HCT116 (cell line): Measurements from ENCODE around the gene PRR12. TPM values are rescaled to one million over a fixed set of nuclear protein-coding genes. Genes with fewer than 3 reads are reported as not detected.

Experiments used
- ATAC-seq: fragments of 200-7000 bp; cut with Tn5 transposase; 2 replicates; pipeline ENCODE4 v1.9.1; 2020; ENCODE audit warnings: mild to moderate bottlenecking, moderate library complexity
- BruUV-seq: library from RNA; stranded (reverse); fragments of 400-500 nt; replicated peaks from 2 replicates; lab custom pipeline; 2021; lab: Mats Ljungman, UMichigan
- CTCF ChIA-PET: fragments of 300-600 bp; sonication (Branson Sonifier 250); formaldehyde crosslinking; loops from one replicate; lab custom pipeline; 2021; ENCODE audit warnings: antibody characterized with exemption; lab: Charles Lee
- POLR2A ChIA-PET: fragments of 300-600, 350-600 bp; sonication (Branson Sonifier 250); formaldehyde crosslinking; loops from one replicate; lab custom pipeline; 2021; ENCODE audit warnings: antibody characterized with exemption; lab: Charles Lee
- RAD21 ChIA-PET, 2 experiments: fragments of 300-600 bp; sonication (Branson Sonifier 250); formaldehyde crosslinking; loops; one replicate each; lab custom pipeline; 2023; ENCODE audit warnings: low total read pairs in 2 of 2; ENCODE audit not compliant: uncharacterized antibody in 2 of 2, unreplicated experiment in 2 of 2, low non-redundant PET in 1 of 2; lab: Charles Lee
- DNase-seq: peaks from one replicate; pipeline ENCODE4 v3.0.0-alpha.2; 2010; ENCODE audit warnings: low read depth, low spot score
- H2AFZ ChIP-seq: fragments of 200-600 bp; shearing (Covaris generic), sonication (generic); 2 replicates; pipeline ENCODE4 v1.6.1; 2017; ENCODE audit warnings: low read depth, mixed run types, mixed read lengths, antibody characterized with exemption, low read length; ENCODE audit not compliant: poor library complexity, severe bottlenecking
- H3K27ac ChIP-seq: 2 replicates; pipeline ENCODE4 v1.5.1; 2012; ENCODE audit warnings: low read depth, low read length
- H3K27me3 ChIP-seq: fragments of 200-600 bp; sonication (generic); 2 replicates; pipeline ENCODE4 v1.6.1; 2016; ENCODE audit warnings: mixed run types, low read length, mixed read lengths; ENCODE audit not compliant: insufficient read depth
- H3K36me3 ChIP-seq, 2 experiments: fragments of 200-500 bp in 1 of 2; fragments of 200-600 bp in 1 of 2; sonication (Bioruptor generic) in 1 of 2; sonication (generic) in 1 of 2; 2 replicates each; pipeline versions ENCODE4 v1.5.1 to v1.6.1; 2014 to 2016; ENCODE audit warnings: low read length in 2 of 2, inconsistent platforms in 1 of 2, mixed read lengths in 1 of 2, mixed run types in 1 of 2; ENCODE audit not compliant: insufficient read depth in 2 of 2, control insufficient read depth in 1 of 2
- H3K4me1 ChIP-seq, 2 experiments: fragments of 200-600 bp in 1 of 2; sonication (generic) in 1 of 2; 2 replicates each; pipeline versions ENCODE4 v1.5.1 to v1.6.1; 2012 to 2017; ENCODE audit warnings: low read length in 2 of 2, inconsistent platforms in 1 of 2, mild to moderate bottlenecking in 1 of 2, mixed read lengths in 1 of 2, mixed run types in 1 of 2, moderate library complexity in 1 of 2; ENCODE audit not compliant: insufficient read depth in 2 of 2, control insufficient read depth in 1 of 2
- H3K4me2 ChIP-seq: fragments of 200-600 bp; sonication (generic); 2 replicates; pipeline ENCODE4 v1.6.1; 2017; ENCODE audit warnings: mixed run types, low read length, mixed read lengths
- H3K4me3 ChIP-seq, 2 experiments: fragments of 200-600 bp in 1 of 2; sonication (generic) in 1 of 2; replicated peaks in 1 of 2; 2 replicates each; pipeline ENCODE4 v1.5.1; 2011 to 2016; ENCODE audit warnings: low read length in 2 of 2, control low read depth in 1 of 2, low read depth in 1 of 2, mild to moderate bottlenecking in 1 of 2, mixed read lengths in 1 of 2, mixed run types in 1 of 2
- H3K79me2 ChIP-seq: fragments of 200-600 bp; sonication (generic); 2 replicates; pipeline ENCODE4 v1.6.1; 2017; ENCODE audit warnings: mild to moderate bottlenecking, mixed run types, low read length, moderate library complexity, mixed read lengths; ENCODE audit not compliant: insufficient read depth
- H3K9ac ChIP-seq: fragments of 200-600 bp; sonication (generic); 2 replicates; pipeline ENCODE4 v1.6.1; 2016; ENCODE audit warnings: low read length, mixed read lengths
- H3K9me2 ChIP-seq: fragments of 200-600 bp; sonication (generic), shearing (Covaris generic); 2 replicates; pipeline ENCODE4 v1.6.1; 2017; ENCODE audit warnings: mixed run types, mild to moderate bottlenecking, moderate library complexity; ENCODE audit not compliant: insufficient read depth
- H3K9me3 ChIP-seq, 2 experiments: fragments of 200-500 bp in 1 of 2; fragments of 200-600 bp in 1 of 2; sonication (Bioruptor generic) in 1 of 2; sonication (generic) in 1 of 2; 2 replicates each; pipeline ENCODE4 v1.6.1; 2014 to 2017; ENCODE audit warnings: low read length in 2 of 2, mixed read lengths in 2 of 2, inconsistent platforms in 1 of 2, low read depth in 1 of 2, mild to moderate bottlenecking in 1 of 2, mixed run types in 1 of 2, moderate library complexity in 1 of 2; ENCODE audit not compliant: control insufficient read depth in 1 of 2, insufficient read depth in 1 of 2
- H4K20me1 ChIP-seq: fragments of 200-600 bp; sonication (generic), shearing (Covaris generic); 2 replicates; pipeline ENCODE4 v1.6.1; 2017; ENCODE audit warnings: mixed run types, mild to moderate bottlenecking, moderate library complexity; ENCODE audit not compliant: insufficient read depth
- CBX3 ChIP-seq: IDR thresholded peaks from 2 replicates; pipeline ENCODE4 v1.6.1; 2012; ENCODE audit warnings: low read depth
- CEBPB ChIP-seq: IDR thresholded peaks from 2 replicates; pipeline ENCODE4 v1.6.1; 2012; ENCODE audit warnings: low read depth
- EGR1 ChIP-seq: IDR thresholded peaks from 2 replicates; pipeline ENCODE4 v1.6.1; 2012; ENCODE audit warnings: low read depth
- ELF1 ChIP-seq: IDR thresholded peaks from 2 replicates; pipeline ENCODE4 v1.6.1; 2012; ENCODE audit warnings: low read depth, borderline replicate concordance
- EZH2 ChIP-seq: fragments of 200-600 bp; sonication (generic); IDR thresholded peaks from 2 replicates; pipeline ENCODE4 v1.6.1; 2017; ENCODE audit warnings: antibody characterized with exemption, mixed run types
- EZH2phosphoT487 ChIP-seq: fragments of 200-600 bp; IDR thresholded peaks from 2 replicates; pipeline ENCODE4 v1.6.1; 2018; ENCODE audit warnings: antibody characterized with exemption, borderline replicate concordance
- FOSL1 ChIP-seq: IDR thresholded peaks from 2 replicates; pipeline ENCODE4 v1.6.1; 2012; ENCODE audit warnings: low read depth
- JUND ChIP-seq: IDR thresholded peaks from 2 replicates; pipeline ENCODE4 v1.6.1; 2012
- POLR2A ChIP-seq: IDR thresholded peaks from 2 replicates; pipeline ENCODE4 v1.7.0; 2011; ENCODE audit warnings: borderline replicate concordance; ENCODE audit not compliant: insufficient read depth, insufficient read length; ENCODE audit errors: extremely low read depth
- POLR2AphosphoS5 ChIP-seq: IDR thresholded peaks from 2 replicates; pipeline ENCODE4 v1.6.1; 2011; ENCODE audit warnings: mild to moderate bottlenecking, low read depth, low read length, moderate library complexity
- RAD21 ChIP-seq: IDR thresholded peaks from 2 replicates; pipeline ENCODE4 v1.6.1; 2012; ENCODE audit warnings: low read depth, mild to moderate bottlenecking
- SIN3A ChIP-seq: IDR thresholded peaks from 2 replicates; pipeline ENCODE4 v1.6.1; 2012; ENCODE audit warnings: low read depth
- SP1 ChIP-seq: IDR thresholded peaks from 2 replicates; pipeline ENCODE4 v1.6.1; 2012; ENCODE audit warnings: low read depth
- TCF7L2 ChIP-seq: IDR thresholded peaks from 2 replicates; pipeline ENCODE4 v1.7.0; 2011; ENCODE audit warnings: borderline replicate concordance, inconsistent platforms; ENCODE audit not compliant: insufficient read depth, insufficient read length; ENCODE audit errors: extremely low read depth
- YY1 ChIP-seq: IDR thresholded peaks from 2 replicates; pipeline ENCODE4 v1.6.1; 2011; ENCODE audit warnings: low read length, low read depth, moderate library complexity, mild to moderate bottlenecking; ENCODE audit not compliant: insufficient replicate concordance; ENCODE audit errors: extremely low read depth
- ZNF274 ChIP-seq: fragments of 200-500 bp; sonication (Bioruptor generic); IDR thresholded peaks from 2 replicates; pipeline ENCODE4 v1.6.1; 2014; ENCODE audit warnings: mild to moderate bottlenecking, low read depth, low read length, inconsistent platforms
- intact Hi-C: fragments of 100-400 bp; cut with micrococcal nuclease; formaldehyde crosslinking; loops from 2 replicates; pipeline ENCODE4 v1.10.0; 2022
- total RNA-seq: library from RNA; stranded (reverse); gene quantifications from one replicate; pipeline ENCODE4 v1.2.1, GENCODE V29; 2021; ENCODE audit not compliant: unreplicated experiment
- TF ChIP-seq, protein P1 (sequence below): IDR thresholded peaks from 2 replicates; pipeline ENCODE4 v1.6.1; 2012
- TF ChIP-seq, protein P2 (sequence below): IDR thresholded peaks from 2 replicates; pipeline ENCODE4 v1.6.1; 2011; ENCODE audit warnings: mild to moderate bottlenecking, low read length, moderate library complexity; ENCODE audit not compliant: insufficient replicate concordance; ENCODE audit errors: extremely low read depth
- TF ChIP-seq, protein P3 (sequence below): IDR thresholded peaks from 2 replicates; pipeline ENCODE4 v1.6.1; 2012
- TF ChIP-seq, protein P4 (sequence below), 3 experiments: fragments of 200-600 bp in 1 of 3; sonication (generic) in 1 of 3; IDR thresholded peaks in 2 of 3; conservative IDR thresholded peaks in 1 of 3; 2 replicates each; pipeline ENCODE4 v1.5.1; 2012 to 2017; ENCODE audit warnings: low read depth in 2 of 3, low read length in 2 of 3, antibody characterized with exemption in 1 of 3, borderline replicate concordance in 1 of 3, control low read depth in 1 of 3, mild to moderate bottlenecking in 1 of 3, mixed read lengths in 1 of 3, mixed run types in 1 of 3, moderate library complexity in 1 of 3; ENCODE audit not compliant: insufficient read depth in 1 of 3

Gene PRR12
- total RNA-seq, 1 experiment from 2014 or later, result 26.9 TPM

DNA sequence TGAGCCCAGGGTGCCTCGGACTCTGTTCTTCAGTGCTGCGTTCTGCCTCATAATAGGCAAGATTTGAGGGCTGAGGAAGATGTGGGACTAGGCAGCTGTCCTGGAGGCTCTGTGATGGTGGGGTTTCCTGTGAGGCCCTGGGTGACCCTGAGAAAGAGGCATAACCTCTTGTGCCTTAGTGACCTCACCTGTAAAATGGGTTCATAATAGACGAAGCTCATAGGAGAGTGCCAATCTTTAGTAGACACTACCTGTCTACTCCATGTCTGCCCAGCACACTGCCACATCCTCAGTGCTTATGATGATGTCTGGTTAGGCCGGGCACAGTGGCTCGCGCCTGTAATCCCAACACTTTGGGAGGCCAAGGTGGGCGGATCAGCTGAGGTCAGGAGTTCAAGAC lies 25.6 kb downstream of the PRR12 start:
- Histone ChIP-seq H4K20me1 (peaks cover 7% of the 10 kb centered on the region; the same call in 1 of the 2 replicates), H3K4me3 (no peak overlapping the region), H3K27me3 (no peaks in the 10 kb centered on the region), H3K27ac (no peak overlapping the region), H3K4me2 (no peak overlapping the region), H3K9me2 (no peaks in the 10 kb centered on the region), H2AFZ (no peak overlapping the region), H3K4me1 (peaks cover 28 to 32% of the 10 kb centered on the region in 2 experiments), H3K79me2 (peaks cover 41% of the 10 kb centered on the region), H3K9me3 (no peaks in the 10 kb centered on the region), H3K9ac (no peak overlapping the region), H3K36me3 (peaks cover 21 to 24% of the 10 kb centered on the region in 2 experiments; a peak in 3 of 4 replicates)
- POLR2A ChIA-PET, result no interaction called here
- no TSS peak for BruUV-seq
- TF ChIP-seq EGR1 (no peak), POLR2A (no peak), TCF7L2 (no peak), SP1 (no peak), CBX3 (no peak), CEBPB (no peak), POLR2AphosphoS5 (no peak), ELF1 (no peak), EZH2phosphoT487 (no peak), FOSL1 (no peak), SIN3A (no peak), ZNF274 (no peak), JUND (no peak), YY1 (no peak), RAD21 (no peak), EZH2 (no peak)
- TF ChIP-seq, protein P1, sequence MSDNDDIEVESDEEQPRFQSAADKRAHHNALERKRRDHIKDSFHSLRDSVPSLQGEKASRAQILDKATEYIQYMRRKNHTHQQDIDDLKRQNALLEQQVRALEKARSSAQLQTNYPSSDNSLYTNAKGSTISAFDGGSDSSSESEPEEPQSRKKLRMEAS, result no peak
- TF ChIP-seq, protein P2, sequence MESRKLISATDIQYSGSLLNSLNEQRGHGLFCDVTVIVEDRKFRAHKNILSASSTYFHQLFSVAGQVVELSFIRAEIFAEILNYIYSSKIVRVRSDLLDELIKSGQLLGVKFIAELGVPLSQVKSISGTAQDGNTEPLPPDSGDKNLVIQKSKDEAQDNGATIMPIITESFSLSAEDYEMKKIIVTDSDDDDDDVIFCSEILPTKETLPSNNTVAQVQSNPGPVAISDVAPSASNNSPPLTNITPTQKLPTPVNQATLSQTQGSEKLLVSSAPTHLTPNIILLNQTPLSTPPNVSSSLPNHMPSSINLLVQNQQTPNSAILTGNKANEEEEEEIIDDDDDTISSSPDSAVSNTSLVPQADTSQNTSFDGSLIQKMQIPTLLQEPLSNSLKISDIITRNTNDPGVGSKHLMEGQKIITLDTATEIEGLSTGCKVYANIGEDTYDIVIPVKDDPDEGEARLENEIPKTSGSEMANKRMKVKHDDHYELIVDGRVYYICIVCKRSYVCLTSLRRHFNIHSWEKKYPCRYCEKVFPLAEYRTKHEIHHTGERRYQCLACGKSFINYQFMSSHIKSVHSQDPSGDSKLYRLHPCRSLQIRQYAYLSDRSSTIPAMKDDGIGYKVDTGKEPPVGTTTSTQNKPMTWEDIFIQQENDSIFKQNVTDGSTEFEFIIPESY, result no peak
- TF ChIP-seq, protein P3, sequence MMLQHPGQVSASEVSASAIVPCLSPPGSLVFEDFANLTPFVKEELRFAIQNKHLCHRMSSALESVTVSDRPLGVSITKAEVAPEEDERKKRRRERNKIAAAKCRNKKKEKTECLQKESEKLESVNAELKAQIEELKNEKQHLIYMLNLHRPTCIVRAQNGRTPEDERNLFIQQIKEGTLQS, result no peak
- TF ChIP-seq, protein P4, sequence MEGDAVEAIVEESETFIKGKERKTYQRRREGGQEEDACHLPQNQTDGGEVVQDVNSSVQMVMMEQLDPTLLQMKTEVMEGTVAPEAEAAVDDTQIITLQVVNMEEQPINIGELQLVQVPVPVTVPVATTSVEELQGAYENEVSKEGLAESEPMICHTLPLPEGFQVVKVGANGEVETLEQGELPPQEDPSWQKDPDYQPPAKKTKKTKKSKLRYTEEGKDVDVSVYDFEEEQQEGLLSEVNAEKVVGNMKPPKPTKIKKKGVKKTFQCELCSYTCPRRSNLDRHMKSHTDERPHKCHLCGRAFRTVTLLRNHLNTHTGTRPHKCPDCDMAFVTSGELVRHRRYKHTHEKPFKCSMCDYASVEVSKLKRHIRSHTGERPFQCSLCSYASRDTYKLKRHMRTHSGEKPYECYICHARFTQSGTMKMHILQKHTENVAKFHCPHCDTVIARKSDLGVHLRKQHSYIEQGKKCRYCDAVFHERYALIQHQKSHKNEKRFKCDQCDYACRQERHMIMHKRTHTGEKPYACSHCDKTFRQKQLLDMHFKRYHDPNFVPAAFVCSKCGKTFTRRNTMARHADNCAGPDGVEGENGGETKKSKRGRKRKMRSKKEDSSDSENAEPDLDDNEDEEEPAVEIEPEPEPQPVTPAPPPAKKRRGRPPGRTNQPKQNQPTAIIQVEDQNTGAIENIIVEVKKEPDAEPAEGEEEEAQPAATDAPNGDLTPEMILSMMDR (IDR thresholded peaks at IDR 0.05 in 2 of 3, conservative IDR thresholded peaks at IDR 0.05 in 1 of 3; ENCODE audit: borderline replicate concordance in 1 of 3, insufficient read depth in 1 of 3, low read depth in 2 of 3, low read length in 2 of 3), result no peak
- intact Hi-C loops, result no loop called here
- CTCF ChIA-PET, result no interaction called here
- RAD21 ChIA-PET, result no interaction called here
- DNase-seq (no peak), ATAC-seq (no peak)
